GM12873 (cell line): ENCODE results near the gene DPYD.

Experiments used
- CTCF ChIP-seq: IDR thresholded peaks from 2 replicates; pipeline ENCODE4 v1.5.1; 2012; ENCODE audit warnings: low read depth, mild to moderate bottlenecking, moderate library complexity, low read length, control low read depth; ENCODE audit not compliant: insufficient read depth; ENCODE audit errors: missing control alignments

DPYD gene

DNA sequence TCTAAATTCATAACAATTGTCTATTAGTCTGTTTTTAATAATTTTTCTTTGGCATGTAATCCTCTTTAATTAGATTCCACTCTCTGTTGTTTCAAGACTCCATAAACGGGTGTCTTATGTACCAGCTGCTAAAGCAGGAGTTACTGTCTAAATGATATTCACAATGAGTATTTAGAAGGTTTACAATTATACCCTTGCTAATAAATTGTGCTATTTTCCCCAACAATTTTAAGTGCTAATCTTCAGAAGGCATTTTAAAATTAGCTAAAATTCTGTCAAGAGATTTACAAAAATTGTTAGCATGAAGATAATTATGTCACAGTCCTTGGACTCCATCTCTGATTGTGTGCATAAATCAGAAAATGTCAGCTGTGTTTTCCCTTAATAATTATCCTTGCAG is 83.7 kb downstream of the DPYD start:
- TF ChIP-seq CTCF: no peak

- no peak for TF ChIP-seq CTCF
Observed at GRCh38 chr1:97834899-97835298, 85.9 kb downstream of the DPYD start.

DNA sequence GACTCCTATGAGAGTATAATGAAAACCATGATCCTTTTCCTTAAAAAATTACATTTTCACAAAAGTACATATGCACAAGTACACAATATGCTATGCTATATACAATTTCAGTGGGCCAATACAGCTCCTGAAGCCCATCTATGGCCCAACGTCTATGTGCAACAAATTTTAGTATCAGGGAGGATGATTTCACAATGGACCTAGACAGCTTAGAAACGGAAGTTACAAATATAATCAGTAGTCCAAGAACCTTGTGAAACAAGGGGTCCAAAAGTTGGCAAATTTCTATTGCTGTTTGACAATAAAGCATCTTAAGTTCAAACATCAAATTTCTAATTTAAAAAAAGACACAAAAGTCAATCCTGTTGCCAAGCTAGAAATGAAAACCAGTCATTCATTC is 87.0 kb downstream of the DPYD start:
- no peak for TF ChIP-seq CTCF

DNA sequence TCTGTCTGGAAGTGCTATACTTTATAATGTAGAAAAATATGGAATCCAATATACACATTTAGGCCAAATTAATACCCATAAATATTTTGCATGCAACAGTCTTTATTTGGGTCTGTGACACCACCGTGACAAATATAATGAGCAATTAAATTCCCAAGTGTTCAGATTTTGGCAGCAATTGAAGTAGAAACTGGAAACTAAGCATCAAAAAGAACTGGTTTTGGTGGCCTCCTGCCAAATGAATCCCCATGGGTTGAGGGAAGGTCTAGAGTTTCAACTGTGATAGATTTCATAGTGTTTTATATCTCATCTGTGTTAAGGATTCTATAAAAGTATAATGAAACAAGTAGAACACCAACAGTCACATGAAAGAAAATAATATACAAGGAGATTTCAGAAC is 88.4 kb downstream of the DPYD start:
- TF ChIP-seq CTCF: no peak

DNA sequence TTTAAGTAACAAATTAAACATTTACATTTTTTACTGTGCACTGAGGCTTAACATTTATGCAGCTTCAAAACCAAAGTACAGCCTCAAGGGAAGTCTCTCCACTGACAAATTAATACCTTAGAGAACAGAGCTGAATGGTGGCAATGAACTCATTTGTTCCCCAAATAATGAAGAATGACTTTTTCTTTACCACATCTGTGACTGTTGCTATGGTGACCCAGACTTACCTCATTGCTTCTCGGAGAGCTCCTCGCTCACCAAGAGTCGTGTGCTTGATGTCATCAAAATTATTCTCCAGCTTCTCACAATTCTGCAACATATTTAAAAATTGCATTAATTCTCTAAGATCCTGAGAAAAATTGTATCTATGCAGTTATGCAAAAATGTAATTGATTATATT is 92.9 kb downstream of the DPYD start:
- TF ChIP-seq CTCF: no peak

DNA sequence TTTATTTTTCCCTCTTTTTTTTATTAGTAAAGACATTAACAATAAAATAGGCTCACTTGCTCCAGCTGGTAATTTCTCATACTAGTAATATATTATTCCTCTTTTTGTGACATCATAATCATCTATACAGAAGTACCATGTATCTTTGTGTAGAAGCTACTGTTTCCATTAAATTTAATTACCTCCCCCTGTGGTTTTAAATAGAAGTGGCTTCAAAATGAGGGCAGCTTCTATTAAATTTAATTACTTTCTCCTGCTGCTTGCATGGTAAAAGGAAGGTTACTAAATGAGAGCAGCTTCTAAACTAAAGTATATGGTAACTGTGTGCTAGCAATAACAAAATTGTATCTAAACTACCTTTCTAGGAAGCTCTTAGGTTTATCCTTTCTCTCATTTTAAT is 94.0 kb downstream of the DPYD start:
- no peak for TF ChIP-seq CTCF

DNA sequence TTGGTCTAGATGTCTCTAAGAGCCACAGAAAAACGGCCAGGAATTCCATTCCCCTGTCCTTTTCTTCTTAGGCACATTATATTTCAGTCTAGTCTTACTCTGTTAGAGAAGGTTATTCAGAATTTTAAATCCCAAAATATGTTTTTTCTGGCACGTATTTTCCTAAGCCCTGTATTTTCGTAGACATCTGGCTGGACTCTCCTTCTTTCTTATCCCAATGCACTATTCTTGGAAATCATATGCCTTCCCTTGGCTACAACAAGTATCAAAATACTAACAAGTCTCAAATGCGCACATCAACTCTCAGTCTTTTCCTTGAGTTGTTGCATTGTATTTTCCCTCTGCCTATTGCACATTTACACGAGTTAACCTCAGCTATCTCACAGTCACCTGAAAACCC is 96.2 kb downstream of the DPYD start:
- no peak for TF ChIP-seq CTCF

DNA sequence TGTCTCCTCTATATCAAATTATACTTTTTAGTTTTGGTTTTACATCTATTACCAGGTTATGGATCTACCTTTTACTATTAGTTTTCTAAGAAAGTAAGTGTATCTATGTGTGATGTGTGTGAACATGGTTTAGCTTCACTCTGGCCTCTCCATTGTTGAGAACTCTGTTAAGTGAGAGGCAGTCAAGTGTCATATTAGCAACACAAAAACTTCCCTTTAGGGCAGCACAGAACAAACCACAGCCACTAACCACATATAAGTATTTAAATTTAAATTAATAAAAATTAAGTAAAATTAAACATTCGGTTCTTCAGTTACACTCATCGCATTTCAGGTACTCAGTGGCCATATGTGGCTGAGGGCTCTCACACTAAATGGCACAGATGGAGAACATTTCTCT is 96.6 kb downstream of the DPYD start:
- TF ChIP-seq CTCF: no peak
